ENCODE measurements around the gene UBA52. TPM values are rescaled to one million over a fixed set of nuclear protein-coding genes. Genes with fewer than 3 reads are reported as not detected.

UBA52 gene
- total RNA-seq, 1 experiment from 2014 or later: 1,265 TPM

DNA sequence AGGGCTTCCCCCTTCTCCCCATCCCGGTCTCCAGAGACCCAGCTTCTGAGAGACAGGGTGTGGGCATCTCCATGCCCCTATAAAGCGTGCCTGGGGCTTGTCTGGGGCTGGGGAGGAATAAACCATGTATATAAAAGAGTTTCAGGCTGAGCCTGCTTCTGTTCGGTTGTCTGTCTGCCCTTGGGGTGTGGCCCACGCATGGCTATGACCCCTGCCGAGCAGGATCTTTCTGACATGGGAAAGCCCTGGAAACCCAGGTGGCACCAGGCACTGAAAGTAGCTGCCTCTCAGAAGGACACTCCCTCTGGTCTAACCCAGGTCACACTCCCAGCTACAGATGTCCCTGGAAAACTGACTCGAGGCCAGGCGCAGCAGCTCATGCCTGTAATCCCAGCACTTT, 49.2 kb downstream of the UBA52 start:
- no peak overlapping the region for H2BK15ac ChIP-seq (ENCODE audit: low read depth, low read length)
- DNase-seq: no peak
- H4K5ac ChIP-seq (ENCODE audit: insufficient read length, low read depth, low read length): no peak overlapping the region
- H3K18ac ChIP-seq (ENCODE audit: insufficient read length, low read depth, low read length): no peak overlapping the region
- H4K8ac ChIP-seq (replicated peaks; ENCODE audit: insufficient read length, low read depth, low read length): no peak overlapping the region
- no peak overlapping the region for H3K27ac Mint-ChIP-seq
- no peak overlapping the region for H2BK12ac ChIP-seq (ENCODE audit: insufficient read length, low read depth, low read length)
- H2BK5ac ChIP-seq (ENCODE audit: insufficient read length, low read length): no peak overlapping the region
- no peak overlapping the region for H2AFZ ChIP-seq (ENCODE audit: low read length)
- no peak overlapping the region for H3T11ph ChIP-seq (ENCODE audit: low read length)
- H3K27ac ChIP-seq (ENCODE audit: insufficient read length, low read depth, low read length): no peak overlapping the region
- H3K4ac ChIP-seq (ENCODE audit: low read depth, low read length): no peak overlapping the region
- H3K79me2 ChIP-seq (ENCODE audit: insufficient read depth, low read length): no peaks in the 10 kb centered on the region
- no peak overlapping the region for H3K4me3 Mint-ChIP-seq
- no peaks in the 10 kb centered on the region for H3K23me2 ChIP-seq (ENCODE audit: insufficient read length, low read depth, low read length, poor library complexity, severe bottlenecking)
- H3K9me3 ChIP-seq (ENCODE audit: control insufficient read depth, low read depth, low read length): no peaks in the 10 kb centered on the region
- H3K9me3 Mint-ChIP-seq: peaks cover 5 to 6% of the 10 kb centered on the region in 2 experiments; a peak in 4 of 5 replicates
- no peaks in the 10 kb centered on the region for H3K4me1 ChIP-seq (ENCODE audit: insufficient read depth, low read length)
- H3K56ac ChIP-seq (ENCODE audit: insufficient read length, low read depth, low read length): no peak overlapping the region
- H3K4me2 ChIP-seq (ENCODE audit: insufficient read depth, insufficient read length, low read length): no peak overlapping the region
- no peak overlapping the region for H2AK5ac ChIP-seq (ENCODE audit: insufficient read length, low read length)
- no peak overlapping the region for H2BK20ac ChIP-seq (ENCODE audit: low read depth, low read length, poor library complexity, severe bottlenecking)
- H3K14ac ChIP-seq (ENCODE audit: insufficient read depth, low read length): no peak overlapping the region; the same call in 1 of the 2 replicates
- no peak overlapping the region for H3K9ac ChIP-seq (ENCODE audit: extremely low read depth, insufficient read length, low read length)
- H4K20me1 ChIP-seq (ENCODE audit: control insufficient read depth, insufficient read depth, insufficient read length): no peaks in the 10 kb centered on the region
- H2BK120ac ChIP-seq (ENCODE audit: low read depth, low read length, poor library complexity, severe bottlenecking): no peak overlapping the region
- H4K91ac ChIP-seq (ENCODE audit: insufficient read length, low read depth, low read length): no peak overlapping the region
- no peak for TF ChIP-seq CTCF (conservative IDR thresholded peaks at IDR 0.05)
- no peak overlapping the region for H3K23ac ChIP-seq (ENCODE audit: insufficient read length, low read depth, low read length)
- H3K4me1 Mint-ChIP-seq: no peaks in the 10 kb centered on the region
- WGBS (ENCODE audit: extremely low coverage, insufficient read length, low lambda C conversion rate): no CpG with 5 or more reads among the region's 7 CpGs
- H3K27me3 ChIP-seq (ENCODE audit: insufficient read depth, low read length): no peaks in the 10 kb centered on the region
- H3K79me1 ChIP-seq (ENCODE audit: insufficient read depth, low read depth, low read length, poor library complexity, severe bottlenecking): no peaks in the 10 kb centered on the region
- H3K36me3 Mint-ChIP-seq (ENCODE audit: insufficient read depth in 1 of 3, low read depth in 3 of 3): peaks cover 0 to 7% (median 4%) of the 10 kb centered on the region in 3 experiments; a peak in 4 of 7 replicates
- H3K27me3 Mint-ChIP-seq (ENCODE audit: low read depth): peaks cover 54% of the 10 kb centered on the region

Measured in H9 (cell line).